ENCODE data around the gene PAPPA2. TPM values are rescaled to one million over a fixed set of nuclear protein-coding genes. Genes with fewer than 3 reads are reported as not detected.

Gene PAPPA2
- total RNA-seq, 1 experiment from 2014 or later, result 0.81 TPM

DNA sequence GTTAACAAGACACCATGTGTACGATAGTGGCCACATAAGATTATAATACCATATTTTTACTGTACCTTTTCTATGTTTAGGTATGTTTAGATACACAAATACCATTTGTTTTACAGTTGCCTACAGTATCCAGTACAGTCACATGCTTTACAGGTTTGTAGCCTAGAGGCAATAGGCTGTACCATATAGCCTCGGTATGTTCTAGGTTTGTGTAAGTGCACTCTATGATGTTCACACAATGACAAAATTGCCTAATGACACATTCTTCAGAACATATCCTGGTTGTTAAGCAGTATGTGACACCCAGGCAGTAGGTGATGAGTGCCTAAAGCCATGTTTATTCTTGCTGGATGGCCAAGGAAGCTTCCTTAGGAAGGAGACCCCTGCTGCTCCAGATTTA lies 111.8 kb downstream of the PAPPA2 start:
- H2BK5ac ChIP-seq (ENCODE audit: insufficient read length, low read length), result no peak overlapping the region
- no peaks in the 10 kb centered on the region for H3K79me1 ChIP-seq (ENCODE audit: insufficient read depth, low read depth, low read length, poor library complexity, severe bottlenecking)
- H3K9ac ChIP-seq (ENCODE audit: extremely low read depth, insufficient read length, low read length), result no peak overlapping the region
- H3K27ac ChIP-seq (ENCODE audit: insufficient read length, low read depth, low read length), result no peak overlapping the region
- H2BK12ac ChIP-seq (ENCODE audit: insufficient read length, low read depth, low read length), result no peak overlapping the region
- H3K4me1 ChIP-seq (ENCODE audit: insufficient read depth, low read length), result no peaks in the 10 kb centered on the region
- no peak overlapping the region for H2AK5ac ChIP-seq (ENCODE audit: insufficient read length, low read length)
- H3K56ac ChIP-seq (ENCODE audit: insufficient read length, low read depth, low read length), result no peak overlapping the region
- no peak overlapping the region for H3K14ac ChIP-seq (ENCODE audit: insufficient read depth, low read length)
- no peaks in the 10 kb centered on the region for H4K20me1 ChIP-seq (ENCODE audit: control insufficient read depth, insufficient read depth, insufficient read length)
- no peak overlapping the region for H3K27ac Mint-ChIP-seq
- no peaks in the 10 kb centered on the region for H3K23me2 ChIP-seq (ENCODE audit: insufficient read length, low read depth, low read length, poor library complexity, severe bottlenecking)
- no peak for DNase-seq
- no peak overlapping the region for H4K8ac ChIP-seq (replicated peaks; ENCODE audit: insufficient read length, low read depth, low read length)
- H3K79me2 ChIP-seq (ENCODE audit: insufficient read depth, low read length), result no peaks in the 10 kb centered on the region
- no peak overlapping the region for H2BK120ac ChIP-seq (ENCODE audit: low read depth, low read length, poor library complexity, severe bottlenecking)
- H3K9me3 ChIP-seq (ENCODE audit: control insufficient read depth, low read depth, low read length), result no peaks in the 10 kb centered on the region
- no peak overlapping the region for H4K5ac ChIP-seq (ENCODE audit: insufficient read length, low read depth, low read length)
- H2AFZ ChIP-seq (ENCODE audit: low read length), result no peak overlapping the region
- WGBS (ENCODE audit: extremely low coverage, insufficient read length, low lambda C conversion rate), result no CpG with 5 or more reads among the region's 2 CpGs
- no peak overlapping the region for H3T11ph ChIP-seq (ENCODE audit: low read length)
- H3K23ac ChIP-seq (ENCODE audit: insufficient read length, low read depth, low read length), result no peak overlapping the region
- H3K27me3 ChIP-seq (ENCODE audit: insufficient read depth, low read length), result no peaks in the 10 kb centered on the region
- H3K4me3 Mint-ChIP-seq, result no peak overlapping the region
- H3K27me3 Mint-ChIP-seq (ENCODE audit: low read depth), result no peaks in the 10 kb centered on the region
- no peak overlapping the region for H2BK15ac ChIP-seq (ENCODE audit: low read depth, low read length)
- H3K36me3 Mint-ChIP-seq (ENCODE audit: insufficient read depth in 1 of 3, low read depth in 3 of 3), result no peaks in the 10 kb centered on the region
- TF ChIP-seq, protein P1, sequence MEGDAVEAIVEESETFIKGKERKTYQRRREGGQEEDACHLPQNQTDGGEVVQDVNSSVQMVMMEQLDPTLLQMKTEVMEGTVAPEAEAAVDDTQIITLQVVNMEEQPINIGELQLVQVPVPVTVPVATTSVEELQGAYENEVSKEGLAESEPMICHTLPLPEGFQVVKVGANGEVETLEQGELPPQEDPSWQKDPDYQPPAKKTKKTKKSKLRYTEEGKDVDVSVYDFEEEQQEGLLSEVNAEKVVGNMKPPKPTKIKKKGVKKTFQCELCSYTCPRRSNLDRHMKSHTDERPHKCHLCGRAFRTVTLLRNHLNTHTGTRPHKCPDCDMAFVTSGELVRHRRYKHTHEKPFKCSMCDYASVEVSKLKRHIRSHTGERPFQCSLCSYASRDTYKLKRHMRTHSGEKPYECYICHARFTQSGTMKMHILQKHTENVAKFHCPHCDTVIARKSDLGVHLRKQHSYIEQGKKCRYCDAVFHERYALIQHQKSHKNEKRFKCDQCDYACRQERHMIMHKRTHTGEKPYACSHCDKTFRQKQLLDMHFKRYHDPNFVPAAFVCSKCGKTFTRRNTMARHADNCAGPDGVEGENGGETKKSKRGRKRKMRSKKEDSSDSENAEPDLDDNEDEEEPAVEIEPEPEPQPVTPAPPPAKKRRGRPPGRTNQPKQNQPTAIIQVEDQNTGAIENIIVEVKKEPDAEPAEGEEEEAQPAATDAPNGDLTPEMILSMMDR (conservative IDR thresholded peaks at IDR 0.05), result no peak
- H3K9me3 Mint-ChIP-seq, result no peaks in the 10 kb centered on the region
- no peak overlapping the region for H3K18ac ChIP-seq (ENCODE audit: insufficient read length, low read depth, low read length)
- no peak overlapping the region for H2BK20ac ChIP-seq (ENCODE audit: low read depth, low read length, poor library complexity, severe bottlenecking)
- no peak overlapping the region for H3K4ac ChIP-seq (ENCODE audit: low read depth, low read length)
- no peak overlapping the region for H4K91ac ChIP-seq (ENCODE audit: insufficient read length, low read depth, low read length)
- H3K4me1 Mint-ChIP-seq, result no peaks in the 10 kb centered on the region
- no peak overlapping the region for H3K4me2 ChIP-seq (ENCODE audit: insufficient read depth, insufficient read length, low read length)
